GM18873 (cell line): Measurements from ENCODE around the gene MLXIPL.
"Not testable (repeated sequence)": the region's sequence is repeated elsewhere in the genome, so short reads cannot be mapped to it uniquely, and the experiment has no call there.

ENCODE experiments used
- ATAC-seq: cut with Tn5 transposase; IDR thresholded peaks from one replicate; pipeline ENCODE4 v1.9.1; 2021; ENCODE audit warnings: mild to moderate bottlenecking, moderate library complexity, moderate number of reproducible peaks; ENCODE audit not compliant: unreplicated experiment, low FRiP score

The MLXIPL gene

GRCh38 chr7:73646785-73647724 lies 22.7 kb upstream of the MLXIPL start:
- no peak for ATAC-seq

DNA sequence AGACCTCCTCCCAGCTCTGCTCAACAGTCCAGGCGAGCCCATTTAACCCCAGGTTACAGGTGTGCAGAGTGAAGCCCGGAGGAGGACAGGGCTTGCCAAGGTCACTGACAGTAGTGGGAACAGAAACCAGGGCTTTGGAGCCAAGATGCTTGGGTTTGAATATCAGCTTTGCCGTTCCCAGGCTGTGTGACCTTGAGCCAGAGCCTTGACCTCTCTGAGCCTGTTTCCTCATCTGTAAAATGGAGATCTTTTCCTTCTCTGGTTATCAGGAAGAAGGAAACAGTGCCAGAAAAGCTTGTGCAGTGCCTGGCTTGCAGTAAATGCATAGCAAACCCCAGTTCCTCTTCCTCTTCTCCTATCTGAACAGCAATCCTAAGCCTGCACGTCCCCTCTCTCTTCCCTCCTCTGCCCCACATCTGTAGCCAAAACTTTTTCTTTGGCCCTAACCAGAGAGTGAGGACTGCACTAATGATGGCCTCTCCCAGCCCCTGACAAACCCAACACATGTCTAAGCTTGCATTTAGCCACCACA lies 21.4 kb upstream of the MLXIPL start:
- ATAC-seq = no peak

- ATAC-seq = no peak
Observed at GRCh38 chr7:73644688-73645286, 20.5 kb upstream of the MLXIPL start.

GRCh38 chr7:73642834-73643233 lies 18.5 kb upstream of the MLXIPL start:
- no peak for ATAC-seq

DNA sequence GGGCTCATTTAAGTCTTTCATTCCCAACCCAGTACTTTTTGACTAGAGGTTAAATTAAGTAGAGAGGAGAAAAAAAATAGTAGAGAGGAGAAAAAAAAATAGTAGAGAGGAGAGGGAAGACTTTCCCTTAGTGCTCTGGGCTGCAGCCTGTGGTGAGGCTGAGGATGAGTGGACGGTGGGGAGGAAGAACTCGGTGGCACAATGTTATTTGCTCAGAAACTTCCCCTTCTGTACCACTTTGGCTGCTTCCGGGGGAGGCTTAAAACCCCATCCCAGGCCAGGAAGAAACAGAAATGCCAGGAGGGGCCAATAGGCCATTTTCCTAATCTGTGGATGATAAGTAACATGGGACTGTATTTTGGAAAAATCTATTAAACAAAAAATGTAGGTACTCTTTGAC lies 14.6 kb upstream of the MLXIPL start:
- ATAC-seq = no peak

DNA sequence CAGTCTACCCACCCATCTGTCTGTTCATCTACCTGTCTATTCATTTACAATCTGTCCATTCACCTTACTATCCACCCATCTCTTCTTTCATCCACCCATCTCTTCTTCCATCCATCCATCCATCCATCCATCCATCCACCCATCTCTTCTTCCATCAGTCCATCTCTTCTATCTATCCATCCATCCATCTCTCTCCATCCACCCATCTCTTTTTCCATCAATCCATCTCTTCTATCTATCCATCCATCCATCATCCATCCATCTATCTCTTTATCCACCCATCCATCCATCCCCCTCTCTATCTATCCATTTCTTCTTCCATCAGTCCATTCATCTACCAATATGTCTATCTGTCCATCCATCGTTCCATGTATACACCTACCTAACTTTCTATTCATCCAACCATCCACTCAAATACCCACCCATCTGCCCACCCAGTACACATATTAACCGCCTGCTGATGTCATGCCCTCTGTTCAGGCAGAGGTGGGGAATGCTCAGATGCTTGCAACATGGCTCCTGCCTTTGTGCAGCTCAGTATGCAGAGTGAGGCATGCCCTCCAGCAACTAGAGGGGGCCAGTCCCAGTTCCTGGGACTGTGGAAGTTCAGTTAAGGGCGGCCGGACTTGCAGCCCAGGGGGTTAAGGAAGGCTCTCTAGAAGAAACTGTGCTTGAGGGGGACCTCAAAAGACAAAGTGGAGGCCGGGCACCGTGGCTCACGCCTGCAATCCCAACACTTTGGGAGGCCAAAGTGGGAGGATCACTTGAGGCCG lies 11.3 kb upstream of the MLXIPL start:
- ATAC-seq = no peak

DNA sequence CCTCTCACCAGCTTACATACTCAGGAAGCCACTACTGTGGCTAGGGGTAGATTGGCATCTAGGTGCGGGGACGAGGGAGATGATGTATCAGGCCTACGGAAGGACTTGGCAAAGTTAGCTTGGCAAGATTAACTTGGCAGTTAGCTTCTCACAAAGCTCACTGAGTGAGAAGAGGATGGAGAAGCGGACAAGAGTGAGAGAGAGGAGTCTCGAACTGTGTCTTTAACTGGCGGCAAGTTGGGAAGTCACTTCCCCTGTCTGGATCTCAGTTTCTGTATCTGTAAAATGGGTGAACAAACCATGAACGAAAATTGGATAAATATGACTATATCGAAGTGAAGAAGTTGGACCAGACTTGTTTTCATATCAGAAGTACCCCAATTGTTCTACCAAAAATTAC lies 9.5 kb upstream of the MLXIPL start:
- no peak for ATAC-seq

DNA sequence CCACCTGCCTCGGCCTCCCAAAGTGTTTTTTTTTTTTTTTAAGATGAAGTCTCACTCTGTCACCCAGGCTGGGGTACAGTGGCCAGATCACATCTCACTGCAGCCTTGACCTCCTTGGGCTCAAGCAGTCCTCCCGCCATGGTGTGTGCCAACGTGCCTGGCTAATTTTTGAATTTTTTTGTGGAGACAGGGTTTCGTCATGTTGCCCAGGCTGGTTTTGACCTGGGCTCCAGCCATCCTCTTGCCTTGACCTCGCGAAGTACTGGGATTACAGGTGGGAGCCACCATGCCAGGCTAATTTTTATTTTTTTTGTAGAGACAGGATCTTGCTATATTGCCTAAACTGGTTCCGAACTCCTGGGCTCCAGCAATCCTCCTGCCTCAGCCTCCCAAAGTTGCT lies 9.0 kb upstream of the MLXIPL start:
- no peak for ATAC-seq

GRCh38 chr7:73631558-73631957 lies 7.2 kb upstream of the MLXIPL start:
- ATAC-seq = no peak

DNA sequence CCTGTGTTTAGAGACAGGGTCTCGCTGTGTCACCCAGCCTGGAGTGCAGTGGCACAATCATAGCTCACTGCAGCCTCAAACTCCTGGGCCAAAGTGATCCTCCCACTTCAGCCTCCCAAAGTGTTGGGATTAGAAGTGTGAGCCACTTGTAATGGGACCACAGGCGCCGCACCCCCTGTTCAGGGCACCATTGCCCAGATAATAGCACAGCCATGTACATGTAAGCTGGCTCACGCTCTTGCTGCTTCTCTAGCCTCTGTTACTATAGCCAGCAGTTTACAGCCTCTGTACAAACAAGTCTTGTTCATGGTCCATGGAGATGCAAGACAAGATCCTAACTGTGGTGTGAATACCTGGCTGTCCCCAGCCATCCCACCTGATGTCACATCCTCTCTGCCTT lies 4.2 kb upstream of the MLXIPL start:
- ATAC-seq = no peak

- ATAC-seq = no peak
Observed at GRCh38 chr7:73626814-73627213, 2.5 kb upstream of the MLXIPL start.

DNA sequence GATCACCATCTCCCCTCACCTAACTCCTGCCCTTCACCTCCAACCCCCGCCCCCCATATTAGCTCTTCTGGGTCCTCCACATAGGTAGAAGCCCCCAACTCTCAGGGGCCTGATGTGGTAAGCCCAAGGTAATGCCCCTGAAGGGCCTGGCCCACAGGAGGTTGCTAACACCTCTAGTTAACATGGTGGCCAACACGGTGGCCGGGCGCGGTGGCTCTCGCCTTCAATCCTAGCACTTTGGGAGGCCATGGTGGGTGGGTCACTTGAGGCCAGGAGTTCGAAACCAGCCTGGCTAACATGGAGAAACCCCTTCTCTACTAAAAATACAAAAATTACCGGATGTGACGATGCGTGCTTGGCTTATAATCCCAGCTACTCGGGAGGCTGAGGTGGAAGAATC lies 954 bp upstream of the MLXIPL start:
- no peak for ATAC-seq

DNA sequence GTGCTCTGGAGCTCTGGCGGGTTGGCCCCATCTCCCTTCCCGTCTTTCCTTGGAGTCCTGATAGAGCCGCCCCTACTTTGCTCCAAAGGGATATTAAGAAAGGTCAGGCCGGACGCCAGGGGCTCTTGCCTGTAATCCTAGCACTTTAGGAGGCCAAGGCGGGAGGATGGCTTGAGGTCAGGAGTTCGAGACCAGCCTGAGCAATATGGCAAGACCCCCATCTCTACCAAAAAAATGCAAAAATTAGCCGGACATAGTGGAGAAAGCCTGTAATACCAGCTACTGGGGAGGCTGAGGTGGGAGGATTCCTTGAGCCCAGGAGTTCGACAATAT lies 313 bp upstream of the MLXIPL start:
- ATAC-seq = no peak

GRCh38 chr7:73622909-73623797 lies 1.2 kb downstream of the MLXIPL start:
- ATAC-seq = no peak

DNA sequence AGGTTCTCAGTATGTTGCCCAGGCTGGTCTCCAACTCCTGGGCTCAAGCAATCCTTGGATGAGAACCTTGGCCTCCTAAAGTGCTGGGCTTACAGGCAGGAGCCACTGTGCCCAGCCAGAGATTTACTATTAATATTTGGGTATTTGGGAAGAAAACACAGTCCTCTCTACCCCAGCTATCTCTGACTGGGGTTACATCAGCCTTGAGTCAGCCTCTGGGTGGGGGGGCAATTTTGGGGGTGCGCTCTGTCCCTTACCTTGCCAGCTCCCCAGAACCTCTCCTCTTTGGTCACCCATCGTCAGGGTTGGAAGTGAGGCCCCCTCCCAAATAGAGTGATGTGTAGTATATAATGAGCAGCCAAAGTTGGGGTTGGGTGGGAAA lies 1.8 kb downstream of the MLXIPL start:
- ATAC-seq = no peak

- ATAC-seq = no peak
Observed at GRCh38 chr7:73621168-73622063, 2.9 kb downstream of the MLXIPL start.

DNA sequence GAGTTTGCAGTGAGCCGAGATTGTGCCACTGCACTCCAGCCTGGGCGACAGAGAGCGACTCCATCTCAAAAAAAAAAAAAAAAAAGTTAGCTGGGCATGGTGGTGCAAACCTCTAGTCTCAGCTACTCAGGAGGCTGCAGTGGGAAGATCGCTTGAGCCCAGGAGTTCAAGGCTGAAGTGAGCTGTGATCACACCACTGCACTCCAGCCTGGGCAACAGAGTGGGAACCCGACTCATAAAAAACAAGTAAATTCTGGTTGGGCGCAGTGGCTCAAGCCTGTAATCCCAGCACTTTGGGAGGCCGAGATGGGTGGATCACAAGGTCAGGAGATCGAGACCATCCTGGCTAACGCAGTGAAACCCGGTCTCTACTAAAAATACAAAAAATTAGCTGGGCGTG lies 4.9 kb downstream of the MLXIPL start:
- ATAC-seq = not testable (repeated sequence)

DNA sequence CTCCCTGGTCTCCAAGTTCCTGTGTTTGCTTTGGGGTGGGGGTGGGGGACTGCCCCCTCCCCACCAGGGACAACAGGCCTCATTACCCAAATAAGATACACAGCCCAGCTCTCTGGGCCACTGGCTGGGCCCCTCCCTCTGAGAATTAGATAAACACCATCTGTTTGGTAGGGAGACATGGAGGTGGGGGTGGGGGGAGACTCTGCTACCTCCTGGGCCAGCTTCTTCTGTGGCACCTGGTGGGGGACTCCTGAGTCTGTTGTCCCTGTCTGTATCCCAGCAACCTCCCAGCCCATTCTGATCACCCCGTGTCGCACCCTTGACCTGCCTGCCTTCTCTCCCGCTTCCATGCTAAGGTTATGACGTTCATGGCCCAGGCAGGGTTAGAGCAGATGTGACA lies 5.8 kb downstream of the MLXIPL start:
- ATAC-seq = no peak

DNA sequence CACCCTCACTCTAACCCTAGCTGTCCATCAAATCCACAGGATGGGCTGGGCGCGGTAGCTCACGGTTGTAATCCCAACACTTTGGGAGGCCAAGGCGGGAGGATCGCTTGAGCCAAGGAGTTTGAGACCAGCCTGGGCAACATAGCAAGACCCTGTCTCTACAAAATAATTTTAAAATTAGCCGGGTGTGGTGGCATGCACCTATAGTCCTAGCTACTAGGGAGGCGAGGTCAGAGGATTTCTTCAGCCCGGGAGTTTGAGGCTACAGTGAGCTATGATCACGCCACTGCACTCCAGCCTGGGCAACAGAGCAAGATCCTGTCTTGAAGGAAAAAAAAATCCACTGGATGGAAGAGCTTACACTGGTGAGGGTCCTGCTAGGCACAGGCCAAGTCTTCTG lies 6.8 kb downstream of the MLXIPL start:
- not testable (repeated sequence) for ATAC-seq
